Lower lobe of right lung (tissue), 2 donors: ENCODE measurements around the gene NELFA. TPM values are rescaled to one million over a fixed set of nuclear protein-coding genes. Genes with fewer than 3 reads are reported as not detected.

Experiments
- ATAC-seq, 2 donors: fragments of 200-7000 bp; cut with Tn5 transposase; one replicate each; pipeline ENCODE4 v1.9.1; 2020 to 2022; ENCODE audit warnings: mild to moderate bottlenecking in 2 of 2, moderate library complexity in 2 of 2
- DNase-seq: peaks from one replicate; pipeline ENCODE4 v3.0.0-alpha.2; 2020
- H3K27ac ChIP-seq: fragments of 200-600 bp; one replicate; pipeline ENCODE4 v1.8.0; 2022
- H3K27me3 ChIP-seq: fragments of 200-600 bp; one replicate; pipeline ENCODE4 v1.8.0; 2022; ENCODE audit warnings: low read depth
- H3K36me3 ChIP-seq: fragments of 200-600 bp; one replicate; pipeline ENCODE4 v1.8.0; 2022; ENCODE audit warnings: mild to moderate bottlenecking
- H3K4me1 ChIP-seq: fragments of 200-600 bp; one replicate; pipeline ENCODE4 v1.8.0; 2022
- H3K4me3 ChIP-seq: fragments of 200-600 bp; one replicate; pipeline ENCODE4 v1.8.0; 2022; ENCODE audit warnings: mild to moderate bottlenecking
- H3K9me3 ChIP-seq: fragments of 200-600 bp; one replicate; pipeline ENCODE4 v1.8.0; 2022
- CTCF ChIP-seq: fragments of 200-600 bp; IDR thresholded peaks from one replicate; pipeline ENCODE4 v1.8.0; 2022; ENCODE audit warnings: antibody characterized with exemption, mild to moderate bottlenecking
- intact Hi-C: fragments of 100-400 bp; cut with DNase I; formaldehyde crosslinking; loops from one replicate; pipeline ENCODE4 v1.11.0; 2022
- long read RNA-seq: library from polyadenylated mRNA; unstranded; transcript quantifications from one replicate; pipeline ENCODE4 v2.0.0, GENCODE V29; 2021
- total RNA-seq: library from RNA; stranded (reverse); fragmentation: NEBNext Ultra II Directional; extraction: Animal tissue kit (Norgen Biotek cat#: 25700); gene quantifications from one replicate; pipeline ENCODE4 v1.2.1, GENCODE V29; 2021
- donor health status: DM: no; HTN: yes; CAD: no; lungs with severe emphysema.

NELFA gene
- 22.6 TPM for total RNA-seq
- long read RNA-seq, transcript NELFA-202 (11 exons, 3,343 nt), result major isoform, 48 of 71 reads
- long read RNA-seq, partial matches to known transcripts, result 10 of 71 reads
- long read RNA-seq, other reads (novel, unspliced or antisense), result 7 of 71 reads

- peak; percentile 55 for TF ChIP-seq CTCF
- H3K36me3 ChIP-seq, result peaks cover 3% of the 10 kb centered on the region
- peak; percentile 97 for DNase-seq
These were observed at the start of gene NELFA for GRCh38 chr4:2008921-2009650. NELFA (minus strand) TSS chr4:2008974; CDS start chr4:2008959, 15 bp downstream.

DNA sequence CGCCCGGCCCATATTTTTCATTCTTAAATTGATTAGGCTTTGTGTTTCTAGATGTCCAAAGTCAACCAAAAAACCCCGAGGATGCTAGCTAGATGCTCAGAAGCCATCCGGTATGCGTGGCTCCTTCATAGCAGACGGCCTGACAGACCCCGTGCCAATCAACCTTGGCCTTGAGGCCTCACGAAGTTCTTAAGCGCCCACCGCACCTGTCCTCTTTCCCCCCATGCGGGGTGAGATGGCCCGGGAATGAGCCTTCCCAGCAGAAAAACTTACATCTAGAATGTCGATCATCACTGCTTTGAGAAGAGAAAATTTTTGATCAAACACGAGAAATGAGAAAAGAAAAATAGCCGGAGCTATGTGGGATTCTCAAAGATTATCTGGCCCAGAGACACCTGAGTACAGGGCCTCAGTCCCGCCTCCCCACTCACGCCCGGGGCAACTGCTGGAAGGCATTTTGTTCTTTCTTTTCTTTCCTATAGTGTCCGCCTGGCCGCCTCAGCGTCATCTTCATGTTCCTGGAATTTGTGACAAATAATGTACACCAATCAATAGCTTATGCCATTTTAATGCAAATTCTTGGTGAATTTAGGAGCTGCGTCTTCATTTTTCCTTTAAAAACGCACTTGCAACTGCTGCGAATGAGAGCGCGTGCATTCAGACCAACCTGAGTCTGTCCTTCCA is 48.8 kb upstream of the NELFA start:
- H3K27ac ChIP-seq, result no peak overlapping the region
- no peaks in the 10 kb centered on the region for H3K9me3 ChIP-seq
- no peak for ATAC-seq
- no peak overlapping the region for H3K4me3 ChIP-seq
- peaks cover 75% of the 10 kb centered on the region for H3K27me3 ChIP-seq
- no peak for DNase-seq
- no peak for TF ChIP-seq CTCF
- no peaks in the 10 kb centered on the region for H3K36me3 ChIP-seq
- H3K4me1 ChIP-seq, result peaks cover 4% of the 10 kb centered on the region
- intact Hi-C loops, result no loop called here

More at GRCh38 chr4:2008921-2009650, at the start of gene NELFA:
- no peaks in the 10 kb centered on the region for H3K27me3 ChIP-seq
- H3K4me3 ChIP-seq, result peak within 1 kb of the TSS; percentile 84
- H3K4me1 ChIP-seq, result peaks cover 20% of the 10 kb centered on the region
- H3K27ac ChIP-seq, result peak within 1 kb of the TSS; percentile 97
- ATAC-seq, result peak; percentile 97 to 98
- intact Hi-C loops, result no loop called here
- H3K9me3 ChIP-seq, result no peaks in the 10 kb centered on the region

DNA sequence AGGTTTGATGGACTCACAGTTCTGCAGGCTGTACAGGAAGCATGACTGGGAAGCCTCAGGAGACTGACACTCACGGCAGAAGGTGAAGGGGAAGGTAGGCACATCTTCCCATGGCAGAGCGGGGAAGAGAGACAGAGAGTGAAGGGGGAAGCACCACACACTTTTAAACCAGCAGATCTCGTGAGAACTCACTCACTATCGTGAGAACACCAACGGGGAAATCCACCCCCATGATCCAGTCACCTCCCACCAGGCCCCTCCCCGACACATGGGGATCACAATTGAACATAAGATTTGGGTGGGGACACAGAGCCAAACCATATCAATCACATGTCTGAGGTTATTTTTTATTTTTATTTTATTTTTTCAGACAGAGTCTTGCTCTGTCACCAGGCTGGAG is 45.4 kb upstream of the NELFA start:
- Histone ChIP-seq H3K9me3 (no peaks in the 10 kb centered on the region), H3K27ac (no peak overlapping the region), H3K4me3 (no peak overlapping the region), H3K4me1 (peaks cover 4% of the 10 kb centered on the region), H3K36me3 (no peaks in the 10 kb centered on the region), H3K27me3 (peaks cover 66% of the 10 kb centered on the region)
- no peak for TF ChIP-seq CTCF
- ATAC-seq (no peak), DNase-seq (no peak)
- intact Hi-C loops, result no loop called here

DNA sequence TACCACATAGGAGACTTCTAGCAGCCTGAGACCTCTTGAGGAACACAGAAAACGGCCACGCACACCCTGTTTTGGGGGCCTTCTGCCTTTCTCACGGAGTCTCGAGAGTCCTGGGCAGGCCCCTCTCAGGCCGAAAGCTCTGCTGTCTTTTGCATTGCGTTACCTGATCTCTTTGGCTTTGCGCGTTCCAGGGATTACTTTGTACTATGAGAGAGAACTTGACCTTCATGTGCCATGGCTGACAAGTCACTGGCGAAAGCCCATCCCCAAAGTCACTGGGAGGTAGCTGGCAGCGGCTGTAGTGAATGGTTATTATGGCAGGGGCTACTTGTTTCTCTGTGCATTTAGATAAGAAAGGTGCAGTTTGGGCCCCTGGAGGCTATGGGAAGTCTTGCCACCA is 42.3 kb upstream of the NELFA start:
- no peak for TF ChIP-seq CTCF
- H3K27ac ChIP-seq, result no peak overlapping the region
- DNase-seq (no peak), ATAC-seq (no peak)
- peaks cover 71% of the 10 kb centered on the region for H3K27me3 ChIP-seq
- H3K4me3 ChIP-seq, result no peak overlapping the region
- intact Hi-C loops, result no loop called here
- H3K4me1 ChIP-seq, result no peaks in the 10 kb centered on the region
- H3K36me3 ChIP-seq, result no peaks in the 10 kb centered on the region
- no peaks in the 10 kb centered on the region for H3K9me3 ChIP-seq

DNA sequence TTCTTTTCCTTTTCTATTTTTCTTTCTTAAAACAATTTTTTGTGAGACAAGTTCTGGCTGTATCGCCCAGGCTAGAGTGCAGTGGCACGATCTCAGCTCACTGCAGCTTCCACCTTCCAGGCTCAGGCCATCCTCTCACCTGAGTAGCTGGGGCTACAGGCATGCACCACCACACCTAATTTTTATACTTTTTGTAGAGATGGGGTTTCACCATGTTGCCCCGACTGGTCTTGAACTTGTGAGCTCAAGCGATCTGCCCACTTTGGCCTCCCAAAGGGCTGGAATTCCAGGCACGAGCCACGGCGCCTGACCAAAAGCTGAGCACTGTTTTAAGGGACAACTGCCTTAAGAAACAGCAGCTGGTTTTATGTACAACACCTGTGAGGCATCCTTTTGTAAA is 41.0 kb upstream of the NELFA start:
- H3K4me3 ChIP-seq, result no peak overlapping the region
- H3K27me3 ChIP-seq, result peaks cover 60% of the 10 kb centered on the region
- ATAC-seq (no peak), DNase-seq (no peak)
- intact Hi-C loops, result no loop called here
- no peaks in the 10 kb centered on the region for H3K4me1 ChIP-seq
- H3K9me3 ChIP-seq, result no peaks in the 10 kb centered on the region
- no peaks in the 10 kb centered on the region for H3K36me3 ChIP-seq
- TF ChIP-seq CTCF, result no peak
- H3K27ac ChIP-seq, result no peak overlapping the region
